ENCODE measurements around the gene LRMDA. TPM values are rescaled to one million over a fixed set of nuclear protein-coding genes. Genes with fewer than 3 reads are reported as not detected.

The LRMDA gene
- total RNA-seq, 3 donors from 2014 or later: 8.3 to 17.1 (median 11.1) TPM

DNA sequence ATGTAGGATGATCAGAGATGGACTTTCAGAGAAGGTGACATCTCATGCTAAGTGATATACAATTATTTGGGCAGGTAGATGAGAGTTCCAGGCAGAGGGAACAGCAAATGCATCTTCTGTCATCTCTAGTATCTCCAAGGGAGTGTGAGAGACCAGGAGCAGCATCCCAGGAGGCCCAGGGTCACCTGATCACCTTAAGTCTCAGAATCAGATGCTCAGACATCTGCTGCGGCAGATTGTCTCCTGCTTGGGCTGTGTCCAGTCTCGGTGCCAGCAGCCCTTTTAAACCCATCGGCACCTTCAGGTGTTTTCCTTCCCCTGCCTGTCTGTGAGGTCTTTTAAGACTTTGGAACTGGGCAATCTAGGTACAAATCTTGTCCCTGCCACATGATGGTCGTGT, 690.6 kb downstream of the LRMDA start:
- no peaks in the 10 kb centered on the region for H3K27me3 ChIP-seq
- no peaks in the 10 kb centered on the region for H3K9me3 ChIP-seq
- intact Hi-C loops (cut with DNase I; ENCODE audit: low total_unique reads): no loop called here
- H3K36me3 ChIP-seq: no peaks in the 10 kb centered on the region
- TF ChIP-seq POLR2A (IDR thresholded peaks at IDR 0.05) (no peak), POLR2AphosphoS5 (IDR thresholded peaks at IDR 0.05) (no peak), CTCF (IDR thresholded peaks at IDR 0.05) (no peak)
- no peak overlapping the region for H3K4me3 ChIP-seq
- H3K4me1 ChIP-seq: no peaks in the 10 kb centered on the region
- no peak for DNase-seq (ENCODE audit: low spot score in 2 of 2)
- H3K27ac ChIP-seq: no peak overlapping the region

GRCh38 chr10:76124280-76124679, 692.9 kb downstream of the LRMDA start:
- Histone ChIP-seq H3K36me3 (no peaks in the 10 kb centered on the region), H3K4me3 (no peak overlapping the region), H3K4me1 (no peaks in the 10 kb centered on the region), H3K9me3 (no peaks in the 10 kb centered on the region), H3K27ac (no peak overlapping the region), H3K27me3 (no peaks in the 10 kb centered on the region)
- intact Hi-C loops (cut with DNase I; ENCODE audit: low total_unique reads): no loop called here
- TF ChIP-seq POLR2AphosphoS5 (IDR thresholded peaks at IDR 0.05) (no peak), POLR2A (IDR thresholded peaks at IDR 0.05) (no peak), CTCF (IDR thresholded peaks at IDR 0.05) (no peak)
- DNase-seq (ENCODE audit: low spot score in 2 of 2): no peak

GRCh38 chr10:76125900-76126299, 694.5 kb downstream of the LRMDA start:
- Histone ChIP-seq H3K27me3 (no peaks in the 10 kb centered on the region), H3K27ac (no peak overlapping the region), H3K9me3 (no peaks in the 10 kb centered on the region), H3K4me1 (no peaks in the 10 kb centered on the region), H3K36me3 (no peaks in the 10 kb centered on the region), H3K4me3 (no peak overlapping the region)
- no peak for DNase-seq (ENCODE audit: low spot score in 2 of 2)
- TF ChIP-seq POLR2A (IDR thresholded peaks at IDR 0.05) (no peak), CTCF (IDR thresholded peaks at IDR 0.05) (no peak), POLR2AphosphoS5 (IDR thresholded peaks at IDR 0.05) (no peak)
- intact Hi-C loops (cut with DNase I; ENCODE audit: low total_unique reads): no loop called here

DNA sequence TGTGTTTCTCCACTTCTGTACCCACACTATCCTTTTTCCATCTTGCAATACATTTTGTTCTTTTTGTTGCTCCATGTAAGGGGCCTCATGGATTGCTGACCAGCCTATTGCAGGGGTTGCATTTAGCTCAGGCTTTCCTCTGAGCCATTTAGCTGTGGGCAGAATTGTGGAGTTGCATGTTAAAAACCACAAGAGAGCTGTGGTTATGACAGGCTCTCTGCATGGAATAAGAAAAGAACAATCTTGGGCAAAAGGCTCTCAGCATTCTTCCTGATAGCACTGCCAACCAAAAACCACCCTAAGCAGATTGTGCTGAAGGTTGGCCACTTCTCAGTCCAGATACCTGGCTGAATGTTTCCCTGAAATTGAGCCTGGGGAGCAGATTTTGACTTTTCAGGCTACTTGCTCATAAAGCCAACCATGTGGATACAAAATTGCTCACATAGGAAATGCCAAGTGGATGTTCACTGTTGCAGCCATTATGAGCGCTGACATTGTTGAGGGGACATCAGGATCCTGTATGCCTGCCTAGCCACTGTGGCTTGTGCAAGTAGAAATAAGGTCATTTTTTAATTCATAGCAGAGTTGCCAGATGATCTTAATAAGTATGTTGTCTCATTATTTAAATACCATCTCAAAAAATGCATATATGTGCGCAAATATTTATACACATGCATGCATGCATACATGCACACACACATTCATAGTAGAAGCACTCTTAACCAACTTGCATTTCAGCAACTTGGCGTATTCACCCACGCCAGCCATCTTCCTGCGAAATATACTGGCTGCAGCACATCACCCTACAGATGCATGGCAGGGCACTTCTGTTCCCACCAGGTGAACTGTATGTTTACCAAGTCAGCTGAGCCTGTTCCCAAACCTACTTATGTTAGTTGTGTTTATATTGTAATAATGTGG, 695.4 kb downstream of the LRMDA start:
- DNase-seq (ENCODE audit: low spot score in 2 of 2): no peak
- H3K4me3 ChIP-seq: no peak overlapping the region

GRCh38 chr10:76127984-76128589, 696.7 kb downstream of the LRMDA start:
- TF ChIP-seq POLR2A (IDR thresholded peaks at IDR 0.05): no peak
- TF ChIP-seq CTCF (IDR thresholded peaks at IDR 0.05): no peak
- no peak for TF ChIP-seq POLR2AphosphoS5 (IDR thresholded peaks at IDR 0.05)
- Histone ChIP-seq H3K27me3 (no peaks in the 10 kb centered on the region), H3K36me3 (no peaks in the 10 kb centered on the region), H3K4me3 (no peak overlapping the region), H3K9me3 (no peaks in the 10 kb centered on the region), H3K4me1 (no peaks in the 10 kb centered on the region), H3K27ac (no peak overlapping the region)
- DNase-seq (ENCODE audit: low spot score in 2 of 2): no peak
- intact Hi-C loops (cut with DNase I; ENCODE audit: low total_unique reads): no loop called here

More for the DNA sequence above, 695.4 kb downstream of the LRMDA start:
- intact Hi-C loops (cut with DNase I; ENCODE audit: low total_unique reads): no loop called here
- no peaks in the 10 kb centered on the region for H3K36me3 ChIP-seq
- no peak overlapping the region for H3K27ac ChIP-seq
- no peaks in the 10 kb centered on the region for H3K27me3 ChIP-seq
- H3K4me1 ChIP-seq: no peaks in the 10 kb centered on the region
- no peak for TF ChIP-seq POLR2AphosphoS5 (IDR thresholded peaks at IDR 0.05)
- H3K9me3 ChIP-seq: no peaks in the 10 kb centered on the region
